Hematopoietic multipotent progenitor cell treated with erythropoietin and hydrocortisone succinate and interleukin-3 and kit ligand, for 15 days (in vitro differentiated cells): Measurements from ENCODE around the gene SKP2.

ENCODE experiments used
- DNase-seq: peaks from one replicate; pipeline ENCODE4 v3.0.0-alpha.2; 2015; ENCODE audit warnings: low spot score

SKP2 gene

DNA sequence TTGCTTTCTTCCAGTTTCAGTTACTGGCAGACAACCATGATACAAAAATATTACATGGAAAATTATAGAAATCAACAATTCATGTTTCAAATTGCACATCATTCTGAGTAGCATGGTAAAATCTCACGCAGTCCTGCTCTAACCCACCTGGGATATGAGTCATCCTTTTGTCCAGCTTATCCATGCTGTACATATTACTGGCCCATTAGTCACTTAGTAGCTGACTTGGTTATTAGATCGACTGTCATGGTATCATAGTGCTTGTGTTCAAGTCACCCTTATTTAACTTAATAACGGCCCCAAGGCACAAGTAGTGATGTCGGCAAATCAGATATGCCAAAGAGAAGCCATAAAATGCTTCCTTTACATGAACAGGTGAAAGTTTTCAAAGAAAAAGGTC is 48.6 kb downstream of the SKP2 start:
- no peak for DNase-seq

DNA sequence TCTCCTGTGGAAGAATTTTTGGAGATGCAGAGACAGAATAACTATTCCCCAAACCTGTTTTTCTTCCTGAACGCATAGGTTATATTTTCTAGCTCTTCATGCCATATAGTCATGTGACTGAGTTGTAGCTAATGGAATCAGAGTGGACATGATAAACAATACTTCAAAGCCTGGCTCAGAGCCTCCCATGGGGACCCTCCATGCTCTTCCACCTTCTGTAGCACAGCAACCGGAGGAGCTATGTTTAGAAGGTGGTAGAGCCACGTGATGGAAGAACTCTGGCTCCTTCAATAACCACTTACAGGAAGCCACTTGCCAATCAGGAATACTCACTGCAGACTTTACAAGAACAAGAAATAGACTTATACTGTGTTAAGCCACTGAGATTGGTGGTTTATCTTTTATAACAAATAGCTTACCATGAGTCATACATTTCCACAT is 50.6 kb downstream of the SKP2 start:
- no peak for DNase-seq

DNA sequence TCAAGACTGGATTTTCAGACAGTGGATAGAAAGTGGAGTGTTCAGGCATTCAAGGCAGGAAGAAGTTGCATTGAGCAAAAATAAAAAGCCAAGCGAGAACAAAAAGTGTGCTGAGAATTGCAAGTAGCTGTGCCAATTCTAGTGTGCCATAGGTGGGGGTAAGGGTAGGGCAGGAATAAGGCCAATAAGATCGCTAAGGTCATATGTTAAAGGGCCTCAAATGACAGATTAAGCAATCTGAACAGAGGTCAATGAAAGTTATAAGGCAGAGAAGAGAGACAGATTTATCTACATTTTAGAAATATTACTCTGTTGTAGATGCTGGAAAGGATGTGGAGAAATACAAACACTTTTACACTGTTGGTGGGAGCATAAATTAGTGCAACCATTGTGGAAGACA is 53.4 kb downstream of the SKP2 start:
- DNase-seq = no peak

DNA sequence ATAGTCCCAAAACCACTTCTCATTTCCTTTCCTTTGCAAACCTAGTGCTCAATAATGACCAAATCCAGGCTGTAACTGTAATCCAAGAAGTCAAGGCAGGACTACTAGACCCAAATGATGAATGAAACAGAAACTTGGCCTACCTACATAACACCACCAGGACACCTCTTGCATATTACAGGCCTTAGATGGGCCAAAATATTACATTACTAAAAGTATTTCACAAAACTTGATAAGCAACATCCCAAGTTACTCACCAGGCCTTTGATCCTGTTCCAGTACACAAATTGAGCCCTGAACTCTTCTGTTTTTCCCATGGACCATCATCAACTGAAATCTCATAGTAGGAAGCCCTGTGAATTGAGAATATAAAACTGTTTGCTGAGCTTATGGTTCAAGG is 55.0 kb downstream of the SKP2 start:
- no peak for DNase-seq

DNA sequence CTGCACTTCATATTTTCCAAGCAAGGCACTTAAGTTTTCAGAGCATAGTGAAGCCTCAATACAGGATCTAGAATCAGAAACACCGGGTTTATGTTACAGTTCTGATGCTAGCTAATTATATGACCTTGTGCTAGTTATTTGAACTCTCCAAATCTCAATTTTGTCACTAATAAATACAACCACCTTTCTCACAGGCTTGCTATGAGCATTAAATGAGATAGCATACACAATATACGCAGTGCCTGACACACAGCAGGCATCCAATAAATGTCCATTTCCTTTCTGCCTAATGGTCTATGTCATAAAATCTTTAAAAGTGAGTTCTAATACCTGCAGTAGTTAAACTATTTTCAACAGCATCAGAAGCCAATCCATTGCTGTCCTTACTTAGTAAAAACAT is 56.9 kb downstream of the SKP2 start:
- DNase-seq = no peak

DNA sequence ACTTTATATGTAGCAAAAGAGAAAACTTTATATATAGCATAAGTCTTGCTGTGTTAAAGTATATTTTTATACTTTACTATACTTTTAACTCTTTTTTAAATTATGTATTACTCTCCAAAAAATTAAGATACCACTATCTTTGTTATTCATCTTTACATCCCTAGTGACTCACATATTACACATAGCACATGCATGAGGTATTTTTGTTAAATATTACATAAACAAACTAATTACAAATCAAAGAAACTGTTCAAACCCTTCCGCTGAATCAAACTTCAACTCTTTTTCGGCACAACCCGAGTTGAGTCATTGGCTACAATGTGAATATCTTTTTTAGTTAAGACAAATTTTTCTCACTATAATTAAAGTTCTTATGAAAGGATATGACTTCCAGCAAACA is 57.8 kb downstream of the SKP2 start:
- DNase-seq = no peak

DNA sequence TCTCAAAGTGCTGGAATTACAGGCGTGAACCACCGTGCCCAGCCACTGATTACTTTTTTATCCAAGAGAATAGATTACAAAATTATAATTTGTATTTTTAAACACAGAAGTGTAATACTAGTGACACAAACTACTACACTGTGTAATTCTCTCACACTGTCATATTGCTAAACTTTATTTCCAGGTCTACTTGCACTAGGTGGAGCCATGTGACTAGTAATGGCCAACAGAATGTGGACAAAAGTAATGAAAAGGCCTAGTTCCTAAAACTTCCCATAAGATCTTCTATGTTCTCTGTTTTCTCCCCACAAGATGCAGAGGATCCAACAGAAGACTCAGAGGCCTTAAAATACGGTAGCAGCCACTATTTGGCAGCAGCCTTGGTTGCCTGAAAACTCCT is 62.5 kb downstream of the SKP2 start:
- DNase-seq = peak; percentile 19

DNA sequence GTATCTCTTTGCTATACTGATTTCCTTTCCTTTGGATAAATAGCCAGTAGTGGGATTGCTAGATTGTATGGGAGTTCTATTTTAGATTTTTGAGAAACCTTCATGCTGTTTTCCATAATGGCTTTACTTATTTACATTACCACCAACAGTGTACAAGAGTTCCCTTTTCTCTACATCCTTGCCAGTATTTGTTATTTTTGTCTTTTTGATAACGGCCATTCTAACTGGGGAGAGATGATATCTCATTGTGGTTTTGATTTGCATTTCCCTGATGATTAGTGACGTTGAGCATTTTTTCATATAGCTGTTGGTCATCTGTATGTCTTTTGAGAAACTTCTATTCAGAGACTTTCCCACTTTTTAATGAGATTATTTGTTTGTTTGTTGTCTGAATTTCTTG is 64.0 kb downstream of the SKP2 start:
- DNase-seq = no peak

DNA sequence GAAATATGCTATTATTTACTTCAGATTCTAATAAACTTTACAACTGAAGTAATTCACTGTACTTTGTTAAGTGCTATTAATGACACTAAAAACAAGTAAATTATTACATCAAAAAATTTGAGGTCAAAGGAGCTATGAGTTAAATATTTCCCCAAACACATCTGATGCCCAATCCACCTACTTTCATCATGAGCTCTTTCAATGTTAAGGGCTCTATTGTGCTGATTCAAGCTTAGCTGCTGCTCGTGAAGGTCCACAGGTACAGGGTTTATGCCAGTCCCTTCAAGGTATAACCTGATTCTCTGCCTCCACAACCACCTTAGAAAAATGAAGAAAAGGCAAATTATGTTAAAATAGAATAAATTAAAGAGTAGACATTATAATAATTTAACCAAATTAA is 65.7 kb downstream of the SKP2 start:
- DNase-seq = no peak

DNA sequence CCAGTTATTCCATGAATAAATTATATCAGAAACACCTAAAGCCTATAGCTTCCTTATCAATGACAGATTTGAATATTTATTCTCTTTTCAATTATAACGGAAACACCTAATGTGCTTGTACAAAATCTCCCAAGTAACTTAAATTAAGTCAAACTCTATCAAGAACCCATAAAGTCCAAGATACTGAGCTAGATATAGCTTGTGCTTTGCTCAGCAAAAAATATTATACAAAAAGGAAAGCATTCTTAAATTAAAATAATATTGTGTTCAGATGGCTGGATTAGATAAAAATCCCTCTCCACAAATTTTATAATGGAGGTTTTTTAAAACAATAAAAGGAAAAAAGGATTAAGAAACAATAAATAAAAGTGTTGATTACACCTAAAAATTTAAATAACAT is 66.1 kb downstream of the SKP2 start:
- no peak for DNase-seq

DNA sequence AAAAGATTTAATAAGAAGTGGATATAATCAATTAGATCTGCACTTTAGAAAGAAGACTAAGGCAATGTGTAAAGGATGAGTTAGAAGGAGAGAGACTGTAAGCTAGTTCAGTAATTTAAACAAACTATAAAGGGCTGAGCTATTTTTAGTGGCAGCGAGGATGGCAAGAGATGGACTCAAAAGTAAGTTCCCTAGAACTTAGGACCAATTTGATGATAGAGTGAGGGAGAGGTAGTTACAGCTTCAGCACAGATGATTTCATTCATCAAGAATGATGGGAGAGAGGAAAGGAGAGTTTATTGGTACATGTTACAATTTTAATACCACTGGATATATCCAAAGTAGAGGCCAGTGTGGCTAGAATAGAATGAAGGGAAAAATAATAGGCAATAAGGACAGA is 70.7 kb downstream of the SKP2 start:
- DNase-seq = no peak

DNA sequence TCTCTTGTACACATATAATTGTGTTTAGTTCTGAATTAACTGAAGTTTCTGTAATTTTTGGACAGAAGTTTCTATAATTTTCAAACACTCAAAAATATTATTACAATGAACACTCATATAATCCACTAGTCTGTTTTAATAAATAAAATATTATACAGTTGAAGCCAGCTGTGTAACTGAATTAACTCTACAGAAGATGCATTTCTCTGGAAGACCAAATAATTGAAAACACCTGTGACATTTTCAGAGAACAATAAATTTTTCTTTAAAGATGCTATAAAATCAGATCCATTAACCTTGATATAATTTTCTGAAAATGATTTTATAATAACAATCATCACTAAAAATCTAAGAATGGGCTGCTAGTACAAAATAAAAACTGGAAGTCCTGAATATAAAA is 75.1 kb downstream of the SKP2 start:
- no peak for DNase-seq

DNA sequence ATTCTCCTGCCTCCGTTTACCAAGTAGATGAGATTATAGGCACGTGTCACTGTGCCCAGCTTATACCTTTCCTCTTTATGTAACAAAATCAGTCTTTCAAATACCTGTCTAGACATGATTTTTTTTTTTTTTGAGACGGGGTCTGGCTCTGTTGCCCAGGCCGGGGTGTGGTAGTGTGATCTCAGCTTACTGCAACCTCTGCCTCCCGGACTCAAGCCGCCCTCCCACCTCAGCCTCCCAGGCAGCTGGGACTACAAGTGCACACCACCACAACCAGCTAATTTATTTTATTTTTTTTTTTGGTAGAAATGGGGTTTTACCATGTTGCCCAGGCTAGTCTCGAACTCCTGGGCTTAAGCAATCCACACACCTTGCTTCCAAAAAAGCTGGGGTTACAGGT is 76.6 kb downstream of the SKP2 start:
- DNase-seq = no peak

DNA sequence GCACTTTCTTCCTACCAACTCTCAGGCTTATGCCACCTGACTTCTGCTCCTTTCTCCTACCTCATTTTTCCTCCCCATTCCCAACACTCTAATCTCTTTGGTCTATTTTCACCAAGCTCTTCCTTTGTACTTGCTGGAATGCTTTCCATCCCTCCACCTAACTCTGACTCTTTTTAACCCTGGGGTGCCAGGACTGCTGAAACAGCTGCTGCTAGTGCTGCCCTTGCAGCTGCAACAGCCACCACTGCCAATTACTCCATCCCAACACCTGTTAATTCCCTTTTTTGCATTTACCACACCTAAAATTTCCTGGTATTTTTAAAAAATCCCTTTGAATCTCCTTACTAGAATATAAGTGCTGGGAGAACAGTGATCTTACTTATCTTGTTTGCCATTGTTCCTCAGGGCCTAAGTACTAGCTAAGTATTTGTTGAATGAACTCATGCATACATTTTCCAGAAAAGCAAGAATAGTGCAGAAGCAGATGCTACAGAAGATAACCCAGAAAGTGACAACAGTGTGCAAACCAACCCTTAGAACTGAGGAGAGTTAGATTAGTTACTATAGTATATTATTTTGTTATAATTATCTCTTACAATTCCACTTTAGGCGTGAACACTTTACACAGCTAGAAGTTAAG is 78.4 kb downstream of the SKP2 start:
- DNase-seq = no peak

DNA sequence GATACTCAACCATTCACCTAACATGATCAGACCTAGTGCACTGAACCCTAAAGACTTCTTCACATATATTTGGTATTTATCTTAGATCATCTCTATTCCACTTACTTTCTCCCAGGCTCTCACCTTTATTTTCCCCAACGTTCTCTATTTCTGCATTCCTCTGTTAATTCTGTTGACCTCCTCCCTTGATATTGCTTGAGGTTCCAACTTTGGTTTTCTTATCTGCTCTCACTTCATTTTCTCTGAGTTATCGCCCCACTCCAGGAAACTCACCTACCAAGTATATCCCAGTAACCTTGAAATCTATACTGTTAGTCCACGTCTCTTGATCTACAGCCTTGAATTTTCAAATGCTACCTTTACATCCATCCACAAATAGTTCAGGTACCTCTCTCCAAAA is 80.6 kb downstream of the SKP2 start:
- DNase-seq = no peak
